Lower leg skin (tissue), 3 donors: Measurements from ENCODE around the gene CCDC88C.

Experiments
- POLR2A ChIP-seq, 2 donors: fragments of 450-650 bp; IDR thresholded peaks; one replicate each; pipeline ENCODE4 v1.6.1; 2016 to 2017; ENCODE audit warnings: antibody characterized with exemption in 2 of 2, mild to moderate bottlenecking in 1 of 2, moderate library complexity in 1 of 2
- TF ChIP-seq, protein P1 (sequence below), 3 donors: fragments of 450-650 bp; IDR thresholded peaks; one replicate each; pipeline ENCODE4 v1.5.1; 2016; ENCODE audit warnings: antibody characterized with exemption in 3 of 3, mild to moderate bottlenecking in 3 of 3, moderate library complexity in 2 of 3

- TF ChIP-seq, protein P1, sequence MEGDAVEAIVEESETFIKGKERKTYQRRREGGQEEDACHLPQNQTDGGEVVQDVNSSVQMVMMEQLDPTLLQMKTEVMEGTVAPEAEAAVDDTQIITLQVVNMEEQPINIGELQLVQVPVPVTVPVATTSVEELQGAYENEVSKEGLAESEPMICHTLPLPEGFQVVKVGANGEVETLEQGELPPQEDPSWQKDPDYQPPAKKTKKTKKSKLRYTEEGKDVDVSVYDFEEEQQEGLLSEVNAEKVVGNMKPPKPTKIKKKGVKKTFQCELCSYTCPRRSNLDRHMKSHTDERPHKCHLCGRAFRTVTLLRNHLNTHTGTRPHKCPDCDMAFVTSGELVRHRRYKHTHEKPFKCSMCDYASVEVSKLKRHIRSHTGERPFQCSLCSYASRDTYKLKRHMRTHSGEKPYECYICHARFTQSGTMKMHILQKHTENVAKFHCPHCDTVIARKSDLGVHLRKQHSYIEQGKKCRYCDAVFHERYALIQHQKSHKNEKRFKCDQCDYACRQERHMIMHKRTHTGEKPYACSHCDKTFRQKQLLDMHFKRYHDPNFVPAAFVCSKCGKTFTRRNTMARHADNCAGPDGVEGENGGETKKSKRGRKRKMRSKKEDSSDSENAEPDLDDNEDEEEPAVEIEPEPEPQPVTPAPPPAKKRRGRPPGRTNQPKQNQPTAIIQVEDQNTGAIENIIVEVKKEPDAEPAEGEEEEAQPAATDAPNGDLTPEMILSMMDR (IDR thresholded peaks at IDR 0.05), result no peak
- TF ChIP-seq POLR2A (IDR thresholded peaks at IDR 0.05), result no peak
These were observed 77.8 kb downstream of the CCDC88C start for GRCh38 chr14:91339671-91340369.
